HG02981 (cell line): Measurements from ENCODE around the gene PTPRD.

Source experiments
- ATAC-seq: cut with Tn5 transposase; IDR thresholded peaks from one replicate; pipeline ENCODE4 v1.9.1; 2021; ENCODE audit warnings: mild to moderate bottlenecking, moderate library complexity; ENCODE audit not compliant: unreplicated experiment

Gene PTPRD

DNA sequence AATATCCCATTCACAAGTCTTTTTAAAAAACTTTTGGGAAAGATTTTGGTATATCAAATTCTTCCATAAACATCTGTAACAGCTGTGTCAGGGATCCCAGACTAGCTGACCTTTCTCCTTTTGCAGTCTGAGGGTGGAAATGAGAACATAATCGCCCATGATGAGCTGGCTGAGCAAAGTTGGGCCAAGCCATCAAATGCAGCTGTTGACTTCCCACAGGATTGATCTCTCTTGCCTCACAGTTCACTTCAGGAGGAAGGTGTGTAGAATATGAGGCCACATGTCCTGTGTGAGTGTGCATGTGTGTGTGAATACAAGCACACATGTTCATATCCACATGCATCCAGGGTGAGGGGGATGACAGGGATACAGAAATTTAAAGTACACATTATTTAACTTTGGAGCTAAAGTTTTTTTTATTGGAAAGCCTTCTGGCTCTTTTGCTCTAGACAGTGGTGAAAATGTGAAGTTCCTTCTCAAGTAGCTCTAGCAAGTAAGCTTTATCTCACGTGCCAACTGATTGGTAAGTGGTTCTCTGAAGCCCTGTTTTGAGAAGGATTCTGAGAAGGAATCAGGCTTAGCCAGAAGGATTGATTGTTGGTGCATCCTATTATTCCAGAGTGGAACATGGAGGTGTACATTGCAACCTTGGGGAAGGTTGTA is 2344.5 kb downstream of the PTPRD start:
- ATAC-seq: no peak

DNA sequence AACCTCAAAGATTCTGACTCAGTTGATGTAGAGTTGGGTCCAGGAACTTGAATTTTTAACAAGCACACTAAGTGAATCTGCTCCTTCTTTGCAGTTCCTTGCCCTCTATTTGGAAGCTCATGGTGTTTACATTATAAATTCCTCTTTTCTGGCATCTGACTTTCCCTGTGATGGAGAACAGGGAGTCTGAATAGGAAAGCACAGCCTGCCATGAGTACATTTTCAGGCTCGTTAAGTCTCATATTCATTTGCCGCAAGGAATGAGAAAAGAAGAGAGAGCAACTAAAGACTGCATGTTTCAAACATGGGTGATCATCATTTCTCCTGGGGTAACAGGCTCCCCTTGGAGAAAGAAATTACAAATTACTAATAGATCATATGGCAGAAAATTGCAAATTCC is 2345.2 kb downstream of the PTPRD start:
- no peak for ATAC-seq

DNA sequence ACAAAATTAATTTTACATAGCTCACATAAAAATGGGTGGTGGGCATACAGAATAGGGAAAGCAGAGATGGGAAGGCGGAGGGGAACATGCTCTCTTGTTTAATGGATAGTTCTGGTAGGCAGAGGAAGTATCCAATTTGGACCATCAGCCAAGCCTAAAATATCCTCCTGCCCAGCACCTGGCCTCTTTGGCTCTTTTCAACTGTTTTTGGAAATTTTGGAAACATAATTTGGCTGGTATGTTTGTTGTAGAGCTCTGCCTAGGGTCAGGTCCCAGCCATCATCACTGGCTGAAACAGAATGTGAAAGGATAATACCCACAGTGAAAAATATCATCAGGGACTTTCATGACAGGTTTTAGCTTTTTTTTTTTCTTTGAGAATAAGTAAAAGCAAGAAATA is 2345.9 kb downstream of the PTPRD start:
- ATAC-seq: no peak

DNA sequence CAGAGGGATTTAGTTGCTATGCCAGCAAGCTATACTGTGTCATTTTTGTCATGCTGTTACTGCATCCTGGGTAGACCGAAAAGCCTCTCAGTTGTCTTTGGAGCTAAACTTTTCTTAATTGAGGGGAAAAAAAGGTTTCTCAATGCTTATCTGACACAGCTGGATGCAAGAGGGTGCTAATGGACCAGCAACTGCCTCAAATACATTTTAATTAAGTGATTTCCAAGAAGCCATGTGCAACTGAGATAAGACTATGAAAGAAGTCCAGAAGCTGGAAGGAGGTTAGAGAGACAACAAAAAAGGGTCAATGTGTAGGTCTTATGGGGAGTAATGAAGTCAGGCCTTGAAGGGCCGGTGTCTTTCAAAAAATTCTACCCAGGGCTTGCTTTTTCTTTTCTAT is 2347.5 kb downstream of the PTPRD start:
- no peak for ATAC-seq
